HG03039 (cell line): Measurements from ENCODE around the gene C19orf44.

Experiments used
- ATAC-seq: cut with Tn5 transposase; IDR thresholded peaks from one replicate; pipeline ENCODE4 v1.9.1; 2021; ENCODE audit warnings: mild to moderate bottlenecking, moderate library complexity; ENCODE audit not compliant: unreplicated experiment

C19orf44 gene

DNA sequence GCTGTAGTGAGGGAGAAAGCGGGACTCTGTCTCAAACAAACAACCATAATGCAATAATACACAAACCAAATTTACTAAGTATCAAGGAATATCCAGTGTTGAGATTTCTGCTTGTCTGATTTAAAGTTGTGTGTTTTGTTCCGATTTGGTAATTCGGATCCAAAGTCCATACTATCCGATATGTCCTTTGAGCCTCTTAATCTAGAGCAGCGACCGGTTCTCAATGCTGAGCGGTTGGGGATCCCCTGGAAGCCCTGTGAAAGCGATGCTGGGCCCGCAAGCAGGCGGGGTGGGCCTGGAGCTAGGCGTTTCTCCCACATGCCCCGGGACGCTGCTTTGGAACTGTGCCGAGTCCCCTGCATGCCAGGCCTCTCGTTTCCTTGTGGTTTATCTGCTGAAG is 20.2 kb downstream of the C19orf44 start:
- ATAC-seq = no peak

GRCh38 chr19:16516923-16517610 is 20.9 kb downstream of the C19orf44 start:
- no peak for ATAC-seq

- ATAC-seq = no peak
Observed at GRCh38 chr19:16518061-16518460, 21.9 kb downstream of the C19orf44 start.

- ATAC-seq = no peak
Observed at GRCh38 chr19:16518483-16519229, 22.5 kb downstream of the C19orf44 start.

GRCh38 chr19:16519230-16519687 is 23.1 kb downstream of the C19orf44 start:
- ATAC-seq = no peak

DNA sequence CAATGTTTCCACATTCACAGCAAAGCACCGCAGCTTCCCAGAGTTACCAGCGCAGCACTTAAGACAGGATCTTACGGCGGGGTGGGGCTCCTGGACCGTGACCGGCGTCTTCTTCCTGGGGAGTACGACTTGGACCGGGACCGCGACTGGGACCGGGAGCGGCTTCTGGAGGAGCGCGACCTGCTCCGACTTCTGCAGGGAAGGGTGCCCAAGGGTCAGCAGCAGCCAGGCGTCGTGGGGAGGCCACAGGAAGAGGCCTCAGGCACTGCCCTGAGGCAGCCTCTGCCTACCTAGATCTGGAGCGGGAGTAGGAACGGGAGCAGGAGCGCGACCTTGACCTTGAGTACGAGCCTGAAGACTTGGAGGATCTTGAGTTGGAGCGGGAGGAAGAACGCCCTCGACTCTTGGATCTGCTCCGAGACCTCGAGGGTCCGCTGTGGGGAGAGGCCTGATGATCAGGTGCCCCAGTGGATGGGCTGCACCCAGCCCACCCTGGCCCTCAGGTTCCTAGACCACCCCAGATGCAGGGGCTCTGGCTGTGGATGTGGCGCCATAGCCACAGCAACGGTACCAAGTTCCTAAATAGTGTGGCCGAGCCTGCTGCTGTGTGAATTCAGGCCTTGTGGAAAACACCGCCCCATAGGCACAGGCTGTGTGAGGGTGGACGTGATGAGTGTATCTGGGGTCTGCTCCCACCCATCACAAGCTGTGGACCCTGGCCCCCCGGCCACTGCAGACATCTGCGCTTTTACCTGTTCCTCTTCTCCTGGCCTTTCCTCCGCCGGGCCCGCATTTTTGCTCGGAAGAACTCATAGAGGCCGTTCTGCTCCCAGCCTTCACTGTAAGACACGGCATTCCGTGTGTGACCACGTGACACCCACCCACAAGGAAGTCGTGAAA is 24.1 kb downstream of the C19orf44 start:
- no peak for ATAC-seq

DNA sequence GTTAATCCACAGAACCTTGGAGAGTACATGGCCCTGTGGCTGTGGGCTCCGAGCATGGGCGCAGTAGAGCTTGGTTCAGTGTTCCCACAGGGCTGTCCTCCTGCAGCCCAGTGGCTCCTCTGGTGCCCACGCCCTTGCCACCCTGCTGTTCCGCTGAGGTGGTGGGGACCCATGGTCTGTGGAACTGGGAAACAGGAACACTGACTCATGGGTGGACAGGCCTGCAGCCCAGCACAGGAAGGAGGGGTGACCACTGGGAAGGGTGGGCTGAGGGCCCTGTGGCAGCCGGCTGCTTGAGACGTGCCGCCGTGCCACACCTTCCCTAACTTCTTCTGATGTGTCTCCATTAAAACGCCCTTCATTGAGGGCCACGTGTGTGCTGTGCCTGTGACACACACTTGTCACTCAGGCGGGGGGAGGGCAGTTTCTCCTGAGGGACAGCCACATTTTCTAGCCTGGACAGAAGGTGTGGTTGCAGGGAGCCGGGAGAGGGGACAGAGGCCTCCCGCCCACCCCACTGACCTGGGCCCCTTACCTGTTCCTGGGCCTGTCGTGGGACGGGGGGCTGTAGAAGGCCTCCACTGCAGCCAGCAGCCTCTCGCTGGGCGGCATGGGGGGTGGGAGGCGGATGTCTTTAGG is 24.9 kb downstream of the C19orf44 start:
- no peak for ATAC-seq

DNA sequence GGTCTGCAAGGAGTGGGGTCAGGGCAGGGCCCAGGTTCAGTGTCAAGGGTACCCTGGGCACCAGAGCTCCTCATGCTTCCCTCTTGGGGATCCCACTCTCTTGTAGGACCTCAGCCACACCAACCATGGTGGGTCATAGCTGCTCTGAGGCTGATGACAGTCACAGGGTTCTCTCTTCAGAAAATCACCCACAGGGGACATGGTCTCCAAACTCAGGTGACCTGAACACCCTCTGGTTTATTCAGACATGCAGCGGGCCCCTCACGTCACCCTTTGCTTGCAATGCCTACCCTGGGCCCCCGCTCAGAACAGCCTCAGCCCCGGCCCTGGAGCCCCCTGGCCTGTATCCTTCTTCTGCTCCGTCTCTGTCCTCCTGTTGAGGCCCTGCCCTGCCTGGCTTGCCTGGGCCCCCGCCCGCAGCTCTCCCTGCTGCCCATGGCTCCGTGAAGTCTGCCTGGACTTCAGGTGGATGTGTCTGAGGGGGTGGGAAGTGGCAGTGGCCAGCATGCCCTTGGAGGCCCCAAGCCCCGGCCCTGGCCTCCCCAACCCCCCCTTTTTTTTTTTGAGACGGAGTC is 25.6 kb downstream of the C19orf44 start:
- ATAC-seq = no peak

GRCh38 chr19:16522559-16523377 is 26.6 kb downstream of the C19orf44 start:
- no peak for ATAC-seq

DNA sequence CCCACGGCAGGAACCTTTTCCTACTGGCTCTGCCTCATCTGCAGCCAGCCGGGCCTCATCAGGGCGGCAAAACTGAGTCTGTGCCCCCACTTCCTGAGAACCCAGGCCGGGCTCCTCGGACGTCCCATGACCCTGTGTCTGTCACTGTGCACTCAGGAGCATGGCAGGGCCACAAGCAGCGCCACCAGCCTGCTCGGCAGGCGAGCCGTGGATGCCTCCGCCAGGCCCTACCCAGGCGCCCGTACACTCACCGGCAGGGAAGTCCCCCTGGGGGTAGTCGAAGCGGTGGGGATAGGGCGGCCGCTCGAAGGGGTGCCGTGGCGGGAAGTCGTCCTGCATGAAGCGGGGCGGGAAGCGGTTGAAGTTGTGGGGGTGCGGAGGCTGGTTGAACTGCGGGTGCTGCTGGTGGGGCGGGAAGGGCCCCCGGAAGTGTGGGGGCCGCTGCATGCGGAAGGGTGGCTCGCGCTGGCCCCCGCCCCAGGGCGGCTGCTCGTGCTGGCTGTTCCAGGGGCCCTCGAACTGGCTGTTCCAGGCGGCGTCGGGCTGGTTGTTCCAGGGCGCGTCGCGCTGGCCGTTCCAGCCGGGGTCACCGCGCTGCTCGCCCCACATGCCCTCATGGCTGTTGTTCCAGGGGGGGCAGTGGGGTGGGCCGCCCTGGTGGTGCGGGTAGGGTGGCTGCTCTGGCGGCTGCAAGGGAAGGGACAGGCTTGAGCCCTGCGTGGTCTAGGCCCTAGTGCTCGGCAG is 29.0 kb downstream of the C19orf44 start:
- ATAC-seq = no peak

DNA sequence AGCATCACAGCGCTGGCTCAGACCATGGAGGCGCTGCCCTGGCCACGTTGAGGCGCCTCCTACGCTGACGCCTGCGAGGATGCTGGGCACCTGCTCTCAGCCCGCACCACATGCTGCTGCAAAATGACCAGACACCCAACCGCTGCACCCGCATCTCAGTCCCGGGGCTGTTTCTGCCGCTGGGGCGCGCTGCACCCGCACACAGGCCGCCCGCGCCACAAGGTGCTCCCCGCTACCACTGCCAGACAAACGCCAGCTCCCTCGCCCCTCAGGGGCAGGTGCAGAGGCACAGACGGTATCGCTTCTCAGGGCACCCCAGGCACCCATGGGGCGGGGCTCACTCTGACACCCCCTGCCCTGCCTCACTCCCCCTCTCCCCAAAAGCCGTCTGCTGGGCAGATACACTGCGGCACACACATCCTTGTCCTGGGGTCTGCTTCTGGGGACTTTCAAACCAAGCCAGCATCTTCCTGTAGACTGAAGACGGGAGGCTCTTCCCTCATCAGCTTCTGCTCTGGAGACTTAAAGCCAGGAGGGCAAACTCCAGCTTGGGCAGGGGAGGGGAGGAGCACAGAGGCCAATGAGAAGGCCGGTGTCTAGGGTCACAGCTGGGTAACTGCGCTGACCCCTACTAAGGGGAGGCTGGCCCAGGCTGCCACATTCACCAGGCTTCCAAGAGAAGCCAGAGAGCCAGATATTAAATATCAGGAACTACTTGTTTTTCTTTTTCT is 29.7 kb downstream of the C19orf44 start:
- no peak for ATAC-seq

DNA sequence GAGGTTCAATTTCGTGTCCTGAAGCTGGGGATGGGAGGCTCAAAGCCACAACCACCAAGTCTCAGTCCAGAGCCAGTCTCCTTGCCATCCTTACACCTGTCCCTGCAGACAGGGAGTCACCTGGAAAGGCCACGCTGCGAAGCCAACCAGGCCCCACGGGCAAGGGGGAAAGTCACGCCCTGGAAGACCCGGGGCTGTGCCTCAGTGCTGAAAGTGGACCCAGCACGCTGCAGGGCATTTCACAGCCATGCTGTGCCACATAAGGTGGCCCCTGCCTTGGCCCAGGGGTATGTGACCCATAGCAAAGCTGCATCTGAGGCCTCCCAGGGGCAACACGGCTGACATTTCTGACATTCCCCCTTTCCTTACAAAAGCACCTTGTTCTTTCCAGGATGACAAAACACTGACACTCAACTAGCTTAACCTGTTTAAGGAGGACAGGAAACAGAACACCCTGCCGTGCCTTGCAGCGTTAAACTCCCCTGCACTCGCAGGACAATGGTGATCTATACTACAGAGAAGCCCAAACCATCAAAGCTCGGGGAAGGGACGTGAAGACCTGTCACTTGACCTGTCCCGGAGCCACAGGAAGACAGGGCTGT is 31.2 kb downstream of the C19orf44 start:
- no peak for ATAC-seq

DNA sequence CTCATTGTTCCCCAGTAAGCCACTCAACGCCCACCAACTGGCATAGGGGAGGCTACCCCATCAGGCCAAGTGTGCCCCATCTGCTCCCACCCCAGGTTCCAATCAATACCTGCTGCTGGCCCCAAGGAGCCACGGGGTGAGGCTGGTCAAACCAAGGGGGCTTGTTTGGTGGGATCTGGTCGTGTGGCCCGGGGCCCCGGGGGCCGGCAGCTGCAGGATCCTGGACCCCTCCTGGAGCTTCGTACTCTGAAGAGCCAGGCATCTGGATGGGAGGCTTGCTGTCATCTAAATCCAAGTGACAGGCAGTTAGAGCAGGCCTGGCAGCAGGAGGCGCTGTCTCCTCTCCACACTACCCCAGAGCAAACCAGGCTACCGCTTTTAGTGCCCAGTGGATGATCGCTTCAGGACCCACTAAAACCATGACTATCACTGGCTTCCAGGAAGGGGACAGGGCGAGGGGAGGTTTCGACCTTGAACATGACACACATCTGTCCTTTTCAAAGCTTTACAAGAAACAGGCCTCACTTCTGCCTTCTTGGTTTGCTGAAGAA is 31.9 kb downstream of the C19orf44 start:
- no peak for ATAC-seq

DNA sequence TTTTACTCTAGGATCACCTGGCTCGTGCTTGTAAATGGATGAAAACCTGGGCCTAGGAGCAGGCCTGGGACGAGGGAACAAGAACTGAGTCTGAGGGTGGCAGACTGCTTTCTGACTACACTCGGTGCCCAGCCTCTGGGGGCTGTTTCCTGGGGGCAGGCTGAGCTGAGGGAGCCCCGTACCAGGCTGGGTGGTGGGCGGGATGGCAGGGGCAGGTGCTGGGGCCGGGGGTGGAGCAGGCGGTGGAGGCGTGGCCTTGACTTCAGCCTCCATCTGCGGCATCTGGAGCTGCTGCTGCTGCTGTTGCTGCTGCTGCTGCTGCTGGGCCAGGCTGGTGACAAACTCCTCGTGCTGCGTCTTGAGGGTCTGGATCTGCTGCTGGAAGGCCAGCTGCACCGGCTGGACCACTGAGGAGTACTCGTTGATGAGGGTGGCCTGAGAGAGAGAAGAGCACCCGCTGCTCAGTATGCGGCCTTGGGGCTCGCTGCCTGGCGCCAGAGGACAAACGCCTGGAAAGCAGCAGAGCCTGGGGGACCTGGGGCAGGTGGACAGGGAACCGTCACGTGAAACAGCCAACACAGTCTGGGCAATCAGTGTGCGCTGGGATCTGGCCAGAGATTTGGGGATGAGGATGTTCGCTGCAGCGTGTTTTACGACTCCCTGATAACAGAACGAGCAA is 33.4 kb downstream of the C19orf44 start:
- ATAC-seq = no peak

- ATAC-seq = no peak
Observed at GRCh38 chr19:16530540-16531379, 34.6 kb downstream of the C19orf44 start.

DNA sequence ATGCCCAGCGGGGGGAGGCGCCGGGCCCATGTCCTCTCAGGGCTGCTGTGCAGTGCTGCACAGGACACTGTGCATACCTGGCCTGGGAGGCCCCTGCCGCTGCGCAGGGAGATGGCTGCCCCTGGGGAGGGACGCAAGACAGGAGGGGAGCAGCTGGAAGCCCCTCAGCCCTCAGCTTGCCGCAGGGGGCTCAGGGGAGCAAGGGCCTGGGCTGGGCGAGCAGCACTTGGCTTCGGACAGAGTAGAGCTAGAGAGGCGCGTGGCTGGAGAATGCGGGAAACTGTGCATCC is 35.1 kb downstream of the C19orf44 start:
- ATAC-seq = no peak
